Peyer's patch (tissue), 4 donors: ENCODE data around the gene ZNF638. TPM values are rescaled to one million over a fixed set of nuclear protein-coding genes. Genes with fewer than 3 reads are reported as not detected.

Experiments
- DNase-seq, 3 donors: peaks; one replicate each; pipeline ENCODE4 v3.0.0-alpha.2; 2017 to 2019
- H3K27ac ChIP-seq, 4 donors: fragments of 200-600 bp; sonication (generic); one replicate each; pipeline ENCODE4 v1.5.1; 2016 to 2019
- H3K27me3 ChIP-seq, 2 donors: fragments of 200-600 bp; sonication (generic); one replicate each; pipeline ENCODE4 v1.5.1; 2019
- H3K36me3 ChIP-seq, 3 donors: fragments of 200-600 bp; sonication (generic); one replicate each; pipeline ENCODE4 v1.5.1; 2016 to 2019
- H3K4me1 ChIP-seq, 4 donors: fragments of 200-600 bp; sonication (generic); one replicate each; pipeline ENCODE4 v1.5.1; 2016 to 2019
- H3K4me3 ChIP-seq, 4 donors: fragments of 200-600 bp; sonication (generic); 1 replicate in 3 of 4; 2 replicates in 1 of 4; pipeline ENCODE4 v1.5.1; 2016 to 2019; ENCODE audit warnings: mild to moderate bottlenecking in 1 of 4
- H3K9me3 ChIP-seq, 4 donors: fragments of 200-600 bp; sonication (generic); one replicate each; pipeline ENCODE4 v1.5.1; 2016 to 2019; ENCODE audit warnings: mild to moderate bottlenecking in 1 of 4
- CTCF ChIP-seq, 6 experiments: fragments of 450-650 bp in 4 of 6; fragments of 200-600 bp in 2 of 6; sonication (generic) in 1 of 6; IDR thresholded peaks; one replicate each; pipeline ENCODE4 v1.5.1; 2017 to 2019; ENCODE audit warnings: antibody characterized with exemption in 6 of 6, mild to moderate bottlenecking in 3 of 6, moderate library complexity in 1 of 6
- POLR2A ChIP-seq, 2 donors: fragments of 450-650 bp; IDR thresholded peaks; one replicate each; pipeline ENCODE4 v1.5.1; 2017; ENCODE audit warnings: antibody characterized with exemption in 2 of 2, mild to moderate bottlenecking in 2 of 2, moderate library complexity in 2 of 2
- total RNA-seq, 4 donors: library from RNA; depleted of rRNA; stranded (reverse); fragments of >200 nt; gene quantifications; one replicate each; pipeline ENCODE4 v1.1.0, GENCODE V29; 2016

ZNF638 gene
- total RNA-seq, 4 donors from 2014 or later = 155 to 539 (median 174) TPM

GRCh38 chr2:71361631-71362030, 30.0 kb downstream of the ZNF638 start:
- Histone ChIP-seq H3K4me3 (no peak overlapping the region), H3K27ac (no peak overlapping the region), H3K36me3 (peaks cover 0 to 98% (median 0%) of the 10 kb centered on the region in 3 donors), H3K9me3 (no peaks in the 10 kb centered on the region), H3K4me1 (no peaks in the 10 kb centered on the region), H3K27me3 (no peaks in the 10 kb centered on the region)
- no peak for TF ChIP-seq POLR2A (IDR thresholded peaks at IDR 0.05)
- no peak for TF ChIP-seq CTCF (IDR thresholded peaks at IDR 0.05)
- DNase-seq = no peak

- no peaks in the 10 kb centered on the region for H3K27me3 ChIP-seq
- no peak overlapping the region for H3K27ac ChIP-seq
- no peaks in the 10 kb centered on the region for H3K4me1 ChIP-seq
- DNase-seq = no peak
- TF ChIP-seq POLR2A (IDR thresholded peaks at IDR 0.05) (no peak), CTCF (IDR thresholded peaks at IDR 0.05) (no peak)
- H3K36me3 ChIP-seq = peaks cover 0 to 98% (median 0%) of the 10 kb centered on the region in 3 donors
- H3K9me3 ChIP-seq = no peaks in the 10 kb centered on the region
- no peak overlapping the region for H3K4me3 ChIP-seq
Observed at GRCh38 chr2:71362447-71362846, 30.9 kb downstream of the ZNF638 start.

GRCh38 chr2:71370015-71370414, 38.4 kb downstream of the ZNF638 start:
- TF ChIP-seq CTCF (IDR thresholded peaks at IDR 0.05) (no peak), POLR2A (IDR thresholded peaks at IDR 0.05) (no peak)
- no peak for DNase-seq
- H3K36me3 ChIP-seq = peaks cover 0 to 81% (median 0%) of the 10 kb centered on the region in 3 donors

GRCh38 chr2:71372042-71372441, 40.5 kb downstream of the ZNF638 start:
- DNase-seq = no peak
- no peak for TF ChIP-seq CTCF (IDR thresholded peaks at IDR 0.05)
- TF ChIP-seq POLR2A (IDR thresholded peaks at IDR 0.05) = no peak
- Histone ChIP-seq H3K27me3 (no peaks in the 10 kb centered on the region), H3K4me3 (no peak overlapping the region), H3K36me3 (peaks cover 0 to 81% (median 0%) of the 10 kb centered on the region in 3 donors), H3K9me3 (no peaks in the 10 kb centered on the region), H3K27ac (no peak overlapping the region), H3K4me1 (no peaks in the 10 kb centered on the region)

More at GRCh38 chr2:71370015-71370414, 38.4 kb downstream of the ZNF638 start:
- Histone ChIP-seq H3K4me3 (no peak overlapping the region), H3K4me1 (no peaks in the 10 kb centered on the region), H3K27ac (no peak overlapping the region), H3K9me3 (no peaks in the 10 kb centered on the region), H3K27me3 (no peaks in the 10 kb centered on the region)

GRCh38 chr2:71379086-71379485, 47.5 kb downstream of the ZNF638 start:
- no peaks in the 10 kb centered on the region for H3K9me3 ChIP-seq
- no peaks in the 10 kb centered on the region for H3K27me3 ChIP-seq
- peaks cover 0 to 4% (median 0%) of the 10 kb centered on the region in 4 donors for H3K4me1 ChIP-seq
- peaks cover 0 to 75% (median 3%) of the 10 kb centered on the region in 3 donors for H3K36me3 ChIP-seq
- no peak for DNase-seq
- no peak overlapping the region for H3K4me3 ChIP-seq
- no peak overlapping the region for H3K27ac ChIP-seq
- TF ChIP-seq POLR2A (IDR thresholded peaks at IDR 0.05) = no peak
- peak in 1 of 6 experiments; percentile 6 for TF ChIP-seq CTCF (IDR thresholded peaks at IDR 0.05)

- Histone ChIP-seq H3K27ac (no peak overlapping the region), H3K9me3 (no peaks in the 10 kb centered on the region), H3K4me3 (no peak overlapping the region), H3K36me3 (peaks cover 0 to 69% (median 3%) of the 10 kb centered on the region in 3 donors), H3K27me3 (no peaks in the 10 kb centered on the region), H3K4me1 (peaks cover 0 to 4% (median 0%) of the 10 kb centered on the region in 4 donors)
- TF ChIP-seq CTCF (IDR thresholded peaks at IDR 0.05) (no peak), POLR2A (IDR thresholded peaks at IDR 0.05) (no peak)
- no peak for DNase-seq
Observed at GRCh38 chr2:71380665-71381064, 49.1 kb downstream of the ZNF638 start.
